Natural killer cell (primary cell): ENCODE results near the gene CCL18. TPM values are rescaled to one million over a fixed set of nuclear protein-coding genes. Genes with fewer than 3 reads are reported as not detected.

Experiments
- ATAC-seq, 3 donors: fragments of 150-1000 bp in 2 of 3; fragments of 200-7000 bp in 1 of 3; cut with Tn5 transposase; 1 replicate in 1 of 3; 2 replicates in 2 of 3; pipeline ENCODE4 v1.10.0; 2021; ENCODE audit warnings: mild to moderate bottlenecking in 2 of 3, moderate library complexity in 2 of 3
- DNase-seq, 2 donors: peaks; one replicate each; pipeline versions ENCODE4 v3.0.0 to v3.0.0-alpha.2; 2013 to 2021; ENCODE audit warnings: mixed read lengths in 1 of 2
- H3K27ac ChIP-seq: one replicate; pipeline ENCODE4 v1.5.1; 2013; ENCODE audit warnings: mild to moderate bottlenecking, low read length
- H3K27me3 ChIP-seq: one replicate; pipeline ENCODE4 v1.6.1; 2013; ENCODE audit warnings: low read length; ENCODE audit not compliant: control insufficient read depth, insufficient read depth
- H3K36me3 ChIP-seq: one replicate; pipeline ENCODE4 v1.6.1; 2013; ENCODE audit warnings: low read length; ENCODE audit not compliant: control insufficient read depth, insufficient read depth
- H3K4me1 ChIP-seq: one replicate; pipeline ENCODE4 v1.6.1; 2013; ENCODE audit warnings: low read length; ENCODE audit not compliant: control insufficient read depth, insufficient read depth
- H3K4me3 ChIP-seq: one replicate; pipeline ENCODE4 v1.5.1; 2013; ENCODE audit warnings: low read length
- H3K9me3 ChIP-seq: one replicate; pipeline ENCODE4 v1.6.1; 2013; ENCODE audit warnings: low read length; ENCODE audit not compliant: control insufficient read depth, insufficient read depth
- H3K27ac Mint-ChIP-seq, 2 donors: one replicate each; pipeline ENCODE4 v1.8.0; 2022; ENCODE audit warnings: mild to moderate bottlenecking in 2 of 2, mixed read lengths in 2 of 2, moderate library complexity in 1 of 2
- H3K27me3 Mint-ChIP-seq, 2 donors: one replicate each; pipeline ENCODE4 v1.8.0; 2022; ENCODE audit warnings: low read depth in 2 of 2, mixed read lengths in 2 of 2
- H3K36me3 Mint-ChIP-seq: one replicate; pipeline ENCODE4 v1.8.0; 2022; ENCODE audit warnings: mixed read lengths
- H3K4me1 Mint-ChIP-seq, 2 donors: one replicate each; pipeline ENCODE4 v1.8.0; 2022; ENCODE audit warnings: mixed read lengths in 2 of 2
- H3K4me3 Mint-ChIP-seq: one replicate; pipeline ENCODE4 v1.8.0; 2022; ENCODE audit warnings: mild to moderate bottlenecking, moderate library complexity, mixed read lengths
- H3K9me3 Mint-ChIP-seq, 2 donors: one replicate each; pipeline ENCODE4 v1.8.0; 2022; ENCODE audit warnings: mixed read lengths in 2 of 2
- CTCF ChIP-seq: fragments of 200-600 bp; IDR thresholded peaks from one replicate; pipeline ENCODE4 v1.8.0; 2022; ENCODE audit warnings: antibody characterized with exemption
- WGBS: methylation state at CpG from one replicate; pipeline ENCODE4 v1.1.7; 2013; ENCODE audit warnings: missing lambda C conversion rate; ENCODE audit not compliant: insufficient coverage; 5-methylcytosine and 5-hydroxymethylcytosine counted together
- intact Hi-C: fragments of 100-400 bp; cut with micrococcal nuclease; formaldehyde crosslinking; loops from one replicate; pipeline ENCODE4 v1.14.2; 2022
- total RNA-seq, 4 donors: library from RNA; stranded (reverse); fragments of 120-200 nt in 1 of 4; gene quantifications; one replicate each; pipeline versions ENCODE4 v1.2.3 to v1.2.4, GENCODE V29; 2013 to 2022

The CCL18 gene
- total RNA-seq, 3 donors from 2014 or later (not counting 1 experiment from before 2014, with no cell fraction given), result 0.54 to 0.55 TPM; not detected in 1

- intact Hi-C loops, result no loop called here
- DNase-seq (no peak), ATAC-seq (no peak)
- Histone ChIP-seq H3K4me1 (no peaks in the 10 kb centered on the region), H3K27ac (no peak overlapping the region), H3K9me3 (peaks cover 6% of the 10 kb centered on the region), H3K36me3 (no peaks in the 10 kb centered on the region), H3K4me3 (no peak overlapping the region), H3K27me3 (no peaks in the 10 kb centered on the region)
- H3K9me3 Mint-ChIP-seq, result peaks cover 6 to 7% of the 10 kb centered on the region in 2 donors
- TF ChIP-seq CTCF, result no peak
- H3K27me3 Mint-ChIP-seq, result no peaks in the 10 kb centered on the region
- 100% methylated on average over 2 of the region's 2 CpGs for WGBS
- no peak overlapping the region for H3K27ac Mint-ChIP-seq
- H3K36me3 Mint-ChIP-seq, result peaks cover 40% of the 10 kb centered on the region
- H3K4me3 Mint-ChIP-seq, result no peak overlapping the region
- H3K4me1 Mint-ChIP-seq, result peaks cover 0 to 4% of the 10 kb centered on the region in 2 donors
Observed at GRCh38 chr17:36048066-36048465, 16.0 kb upstream of the CCL18 start.

- peaks cover 40% of the 10 kb centered on the region for H3K36me3 Mint-ChIP-seq
- intact Hi-C loops, result no loop called here
- WGBS, result 100% methylated on average over 1 of the region's 2 CpGs
- DNase-seq (no peak), ATAC-seq (no peak)
- Histone ChIP-seq H3K4me3 (no peak overlapping the region), H3K27ac (no peak overlapping the region), H3K4me1 (no peaks in the 10 kb centered on the region), H3K9me3 (peaks cover 6% of the 10 kb centered on the region), H3K27me3 (no peaks in the 10 kb centered on the region), H3K36me3 (no peaks in the 10 kb centered on the region)
- no peak for TF ChIP-seq CTCF
- peaks cover 0 to 4% of the 10 kb centered on the region in 2 donors for H3K4me1 Mint-ChIP-seq
- no peaks in the 10 kb centered on the region for H3K27me3 Mint-ChIP-seq
- H3K9me3 Mint-ChIP-seq, result peaks cover 6 to 7% of the 10 kb centered on the region in 2 donors
- H3K27ac Mint-ChIP-seq, result no peak overlapping the region
- no peak overlapping the region for H3K4me3 Mint-ChIP-seq
Observed at GRCh38 chr17:36049643-36050042, 14.4 kb upstream of the CCL18 start.

GRCh38 chr17:36055171-36055570 lies 8.9 kb upstream of the CCL18 start:
- Histone ChIP-seq H3K9me3 (no peaks in the 10 kb centered on the region), H3K27me3 (no peaks in the 10 kb centered on the region), H3K4me1 (no peaks in the 10 kb centered on the region), H3K36me3 (no peaks in the 10 kb centered on the region), H3K4me3 (no peak overlapping the region), H3K27ac (no peak overlapping the region)
- no peak overlapping the region for H3K27ac Mint-ChIP-seq
- peaks cover 16 to 20% of the 10 kb centered on the region in 2 donors for H3K4me1 Mint-ChIP-seq
- no peaks in the 10 kb centered on the region for H3K9me3 Mint-ChIP-seq
- ATAC-seq, result no peak
- intact Hi-C loops, result no loop called here
- TF ChIP-seq CTCF, result no peak
- H3K27me3 Mint-ChIP-seq, result no peaks in the 10 kb centered on the region
- no peak for DNase-seq
- 94% methylated on average over 2 of the region's 2 CpGs for WGBS
- H3K4me3 Mint-ChIP-seq, result no peak overlapping the region
- H3K36me3 Mint-ChIP-seq, result peaks cover 20% of the 10 kb centered on the region

- DNase-seq (no peak), ATAC-seq (no peak)
- Mint-ChIP-seq H3K27me3 (no peaks in the 10 kb centered on the region), H3K36me3 (peaks cover 15% of the 10 kb centered on the region), H3K27ac (no peak overlapping the region), H3K4me3 (no peak overlapping the region), H3K4me1 (peaks cover 17 to 21% of the 10 kb centered on the region in 2 donors), H3K9me3 (no peaks in the 10 kb centered on the region)
- TF ChIP-seq CTCF, result no peak
- Histone ChIP-seq H3K27ac (no peak overlapping the region), H3K4me3 (no peak overlapping the region), H3K36me3 (no peaks in the 10 kb centered on the region), H3K9me3 (no peaks in the 10 kb centered on the region), H3K4me1 (no peaks in the 10 kb centered on the region), H3K27me3 (no peaks in the 10 kb centered on the region)
- intact Hi-C loops, result no loop called here
- WGBS, result 76% methylated on average over 4 of the region's 4 CpGs
Observed at GRCh38 chr17:36055921-36056520, 8.1 kb upstream of the CCL18 start.
